K562 (cell line): ENCODE results near the gene RNASE4. TPM values are rescaled to one million over a fixed set of nuclear protein-coding genes. Genes with fewer than 3 reads are reported as not detected.

Experiments
- CHD7 ChIP-seq: fragments of 200-600 bp; sonication (generic); IDR thresholded peaks from one replicate; pipeline ENCODE4 v1.6.1; 2012; ENCODE audit warnings: mild to moderate bottlenecking, low read depth, low read length, inconsistent platforms
- EGR1 ChIP-seq: fragments of 450-650 bp; conservative IDR thresholded peaks from 2 replicates; pipeline ENCODE4 v1.6.1; 2017; ENCODE audit warnings: mild to moderate bottlenecking
- FOXA3 ChIP-seq, 2 experiments: fragments of 450-650 bp in 1 of 2; sonication (generic) in 1 of 2; formaldehyde crosslinking; IDR thresholded peaks in 1 of 2; conservative IDR thresholded peaks in 1 of 2; 2 replicates each; pipeline versions ENCODE4 v1.4.0 to v1.8.0; 2020 to 2022; ENCODE audit warnings: mild to moderate bottlenecking in 2 of 2, missing genetic modification reagents in 1 of 2
- TCF7L2 ChIP-seq: fragments of 150-350 bp; IDR thresholded peaks from 2 replicates; pipeline ENCODE4 v1.6.1; 2016; ENCODE audit warnings: low read depth, mild to moderate bottlenecking, low read length, moderate library complexity
- USF2 ChIP-seq: sonication (generic); formaldehyde crosslinking; IDR thresholded peaks from 2 replicates; pipeline ENCODE4 v1.5.0; 2020; ENCODE audit warnings: missing genetic modification reagents
- YY1 ChIP-seq, 3 experiments: IDR thresholded peaks; 2 replicates each; pipeline ENCODE4 v1.6.1; 2011; ENCODE audit warnings: low read length in 2 of 3, mild to moderate bottlenecking in 2 of 3, moderate library complexity in 2 of 3, borderline replicate concordance in 1 of 3, control low read depth in 1 of 3, low read depth in 1 of 3; ENCODE audit not compliant: insufficient read depth in 3 of 3, insufficient replicate concordance in 2 of 3, control insufficient read depth in 1 of 3, insufficient read length in 1 of 3; ENCODE audit errors: extremely low read depth in 1 of 3
- ZBTB2 ChIP-seq: fragments of 450-650 bp; IDR thresholded peaks from 2 replicates; pipeline ENCODE4 v1.6.1; 2016; ENCODE audit warnings: antibody characterized with exemption
- ZBTB7A ChIP-seq: IDR thresholded peaks from 2 replicates; pipeline ENCODE4 v1.6.1; 2011; ENCODE audit warnings: low read depth, mild to moderate bottlenecking, low read length, moderate library complexity, borderline replicate concordance; ENCODE audit not compliant: control insufficient read depth
- ZNF232 ChIP-seq: sonication (generic); formaldehyde crosslinking; IDR thresholded peaks from 2 replicates; pipeline ENCODE4 v1.8.0; 2022; ENCODE audit warnings: mild to moderate bottlenecking, missing genetic modification reagents
- ZNF707 ChIP-seq: fragments of 250-450 bp; sonication (Bioruptor Pico); conservative IDR thresholded peaks from 2 replicates; pipeline ENCODE4 v1.8.0; 2022; ENCODE audit warnings: inconsistent platforms, mild to moderate bottlenecking, moderate library complexity
- ZSCAN29 ChIP-seq: fragments of 450-650 bp; IDR thresholded peaks from 2 replicates; pipeline ENCODE4 v1.6.1; 2017
- polyA plus RNA-seq, 8 experiments: library from polyadenylated mRNA; depleted of rRNA in 4 of 8; stranded (reverse) in 5 of 8; unstranded in 3 of 8; fragments of >200 nt; fragmentation: Nextera tagmentation in 2 of 8; fragmentation: Illumina TruSeq in 1 of 8; extraction: Ambion mirVana in 2 of 8; extraction: Trizol in 1 of 8; gene quantifications; 2 replicates each; pipeline versions ENCODE4 v1.2.1 to v1.2.3, GENCODE V29; 2011 to 2014; ENCODE audit warnings: inconsistent platforms in 1 of 8, missing spikeins in 1 of 8
- total RNA-seq, 7 experiments: library from RNA; depleted of rRNA in 6 of 7; stranded (reverse); fragments of >200 nt in 6 of 7; fragmentation: Illumina TruSeq in 2 of 7; extraction: Trizol in 2 of 7; gene quantifications; 2 replicates each; pipeline versions ENCODE4 v1.2.1 to v1.2.3, GENCODE V29; 2011 to 2021; ENCODE audit warnings: low replicate concordance in 1 of 7

Gene RNASE4
- total and polyA plus RNA-seq, 9 of the 15 experiments (the other 6 are each of a cell fraction or from before 2014, with no cell fraction given), result 0.09 to 0.22 (median 0.13) TPM; not detected in 2

GRCh38 chr14:20683125-20683890 is 1.1 kb upstream of the RNASE4 start (continued):
- TF ChIP-seq YY1 (IDR thresholded peaks at IDR 0.05; ENCODE audit: borderline replicate concordance in 1 of 3, control insufficient read depth in 1 of 3, extremely low read depth in 1 of 3, insufficient read depth in 3 of 3, insufficient read length in 1 of 3, insufficient replicate concordance in 2 of 3, low read depth in 1 of 3, low read length in 2 of 3) (no peak), CHD7 (no peak), TCF7L2 (no peak), ZNF232 (no peak), USF2 (CRISPR knock-in tag) (no peak), FOXA3 (CRISPR knock-in tag; conservative IDR thresholded peaks at IDR 0.05 in 1 of 2, IDR thresholded peaks at IDR 0.05 in 1 of 2) (no peak), ZBTB2 (0 out of 2 replicates have a peak, but pooled peaks have one; percentile 50), ZNF707 (CRISPR knock-in tag) (no peak), EGR1 (no peak), ZSCAN29 (peak; percentile 44; the same call in 1 of the 2 replicates), ZBTB7A (no peak)
